ENCODE measurements around the gene GALNT9.

DNA sequence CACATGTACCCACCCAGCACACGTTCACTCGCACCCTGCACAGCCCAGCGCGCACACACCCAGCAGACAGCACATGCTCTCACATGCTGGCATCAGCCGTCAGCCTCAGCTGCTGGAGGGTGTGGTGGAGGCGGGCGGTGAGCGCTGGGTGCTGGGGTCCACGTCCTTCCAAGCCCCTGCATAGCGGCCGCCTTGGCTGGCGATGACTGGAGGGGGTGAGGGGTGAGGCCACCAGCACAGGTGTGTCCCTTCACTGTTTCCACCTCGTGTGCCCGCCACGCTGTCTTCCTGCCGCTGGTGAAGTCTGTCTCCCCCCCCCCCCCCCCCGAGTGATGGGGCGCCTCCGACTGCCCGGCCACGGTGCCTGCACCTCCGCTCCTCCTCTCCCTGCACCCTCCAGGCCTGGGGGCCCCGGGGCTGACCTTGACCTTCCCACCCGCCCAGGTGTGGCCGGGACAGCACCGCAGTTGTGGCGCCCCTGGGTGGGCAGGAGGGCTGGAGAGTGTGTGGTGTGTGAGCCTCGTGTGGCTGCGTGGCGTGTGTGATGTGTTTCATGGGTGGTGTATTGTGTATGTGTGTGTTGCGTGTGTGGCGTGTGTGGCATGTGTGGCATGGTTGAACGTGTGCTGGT, 147.7 kb downstream of the GALNT9 start:
- TF ChIP-seq, protein P1, sequence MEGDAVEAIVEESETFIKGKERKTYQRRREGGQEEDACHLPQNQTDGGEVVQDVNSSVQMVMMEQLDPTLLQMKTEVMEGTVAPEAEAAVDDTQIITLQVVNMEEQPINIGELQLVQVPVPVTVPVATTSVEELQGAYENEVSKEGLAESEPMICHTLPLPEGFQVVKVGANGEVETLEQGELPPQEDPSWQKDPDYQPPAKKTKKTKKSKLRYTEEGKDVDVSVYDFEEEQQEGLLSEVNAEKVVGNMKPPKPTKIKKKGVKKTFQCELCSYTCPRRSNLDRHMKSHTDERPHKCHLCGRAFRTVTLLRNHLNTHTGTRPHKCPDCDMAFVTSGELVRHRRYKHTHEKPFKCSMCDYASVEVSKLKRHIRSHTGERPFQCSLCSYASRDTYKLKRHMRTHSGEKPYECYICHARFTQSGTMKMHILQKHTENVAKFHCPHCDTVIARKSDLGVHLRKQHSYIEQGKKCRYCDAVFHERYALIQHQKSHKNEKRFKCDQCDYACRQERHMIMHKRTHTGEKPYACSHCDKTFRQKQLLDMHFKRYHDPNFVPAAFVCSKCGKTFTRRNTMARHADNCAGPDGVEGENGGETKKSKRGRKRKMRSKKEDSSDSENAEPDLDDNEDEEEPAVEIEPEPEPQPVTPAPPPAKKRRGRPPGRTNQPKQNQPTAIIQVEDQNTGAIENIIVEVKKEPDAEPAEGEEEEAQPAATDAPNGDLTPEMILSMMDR (conservative IDR thresholded peaks at IDR 0.05; ENCODE audit: low read depth, low read length) = no peak
- no peak for TF ChIP-seq EZH2 (IDR thresholded peaks at IDR 0.05; ENCODE audit: low read length, unreplicated experiment)
